ENCODE results near the gene MVP. TPM values are rescaled to one million over a fixed set of nuclear protein-coding genes. Genes with fewer than 3 reads are reported as not detected.
A peak's percentile ranks its signal among the peaks of the same experiment; 100 is the strongest.
"Not testable (repeated sequence)": the region's sequence is repeated elsewhere in the genome, so short reads cannot be mapped to it uniquely, and the experiment has no call there.

Gene MVP
- total RNA-seq, 2 donors from 2014 or later: 44.4 to 77.9 TPM

GRCh38 chr16:29784157-29784556, 36.1 kb upstream of the MVP start:
- Histone ChIP-seq H3K9me3 (no peaks in the 10 kb centered on the region), H3K36me3 (no peaks in the 10 kb centered on the region), H3K27me3 (no peaks in the 10 kb centered on the region), H3K27ac (no peak overlapping the region), H3K4me1 (peaks cover 0 to 5% of the 10 kb centered on the region in 2 donors), H3K4me3 (no peak overlapping the region)
- TF ChIP-seq CTCF (IDR thresholded peaks at IDR 0.05): no peak
- DNase-seq (ENCODE audit: low spot score): no peak

- Histone ChIP-seq H3K4me1 (peaks cover 0 to 9% of the 10 kb centered on the region in 2 donors), H3K36me3 (no peaks in the 10 kb centered on the region), H3K4me3 (peak overlapping the region; percentile 6 to 31), H3K27ac (no peak overlapping the region), H3K27me3 (no peaks in the 10 kb centered on the region), H3K9me3 (no peaks in the 10 kb centered on the region)
- peak; percentile 68 for DNase-seq (ENCODE audit: low spot score)
- peak; percentile 80 to 88 for TF ChIP-seq CTCF (IDR thresholded peaks at IDR 0.05)
Observed at GRCh38 chr16:29784901-29785500, 35.3 kb upstream of the MVP start.

- DNase-seq (ENCODE audit: low spot score); H3K9me3 ChIP-seq; H3K4me3 ChIP-seq; H3K36me3 ChIP-seq; H3K27ac ChIP-seq; H3K27me3 ChIP-seq: not testable (repeated sequence)
- peaks cover 0 to 22% of the 10 kb centered on the region in 2 donors for H3K4me1 ChIP-seq
Observed at GRCh38 chr16:29787155-29787554, 33.1 kb upstream of the MVP start.

GRCh38 chr16:29789775-29790182, 30.5 kb upstream of the MVP start:
- no peak for DNase-seq (ENCODE audit: low spot score)

GRCh38 chr16:29790183-29790948, 29.9 kb upstream of the MVP start, which contains the start of gene KIF22:
Gene KIF22, plus strand, starts transcription at chr16:29790751. Its CDS starts 9 bp downstream, at chr16:29790760.
- H3K27me3 ChIP-seq: no peaks in the 10 kb centered on the region
- peak; percentile 45 to 84 for TF ChIP-seq CTCF (IDR thresholded peaks at IDR 0.05)
- peak within 1 kb of the TSS; percentile 83 to 89 for H3K27ac ChIP-seq
- no peaks in the 10 kb centered on the region for H3K36me3 ChIP-seq
- H3K4me3 ChIP-seq: peak within 1 kb of the TSS; percentile 74 to 92
- H3K4me1 ChIP-seq: peaks cover 0 to 18% of the 10 kb centered on the region in 2 donors
- peak; percentile 99 for DNase-seq (ENCODE audit: low spot score)
- no peaks in the 10 kb centered on the region for H3K9me3 ChIP-seq

More at GRCh38 chr16:29789775-29790182, 30.5 kb upstream of the MVP start:
- H3K27me3 ChIP-seq: no peaks in the 10 kb centered on the region
- no peaks in the 10 kb centered on the region for H3K9me3 ChIP-seq
- no peaks in the 10 kb centered on the region for H3K36me3 ChIP-seq
- peaks cover 0 to 22% of the 10 kb centered on the region in 2 donors for H3K4me1 ChIP-seq
- no peak for TF ChIP-seq CTCF (IDR thresholded peaks at IDR 0.05)
- peak overlapping the region; percentile 43 to 92 for H3K4me3 ChIP-seq
- peak overlapping the region; percentile 83 to 89 for H3K27ac ChIP-seq
